ENCODE data around the gene ALOX15B. TPM values are rescaled to one million over a fixed set of nuclear protein-coding genes. Genes with fewer than 3 reads are reported as not detected.

Gene ALOX15B
- total RNA-seq, 4 donors from 2014 or later: 13.9 to 116 (median 59.9) TPM

DNA sequence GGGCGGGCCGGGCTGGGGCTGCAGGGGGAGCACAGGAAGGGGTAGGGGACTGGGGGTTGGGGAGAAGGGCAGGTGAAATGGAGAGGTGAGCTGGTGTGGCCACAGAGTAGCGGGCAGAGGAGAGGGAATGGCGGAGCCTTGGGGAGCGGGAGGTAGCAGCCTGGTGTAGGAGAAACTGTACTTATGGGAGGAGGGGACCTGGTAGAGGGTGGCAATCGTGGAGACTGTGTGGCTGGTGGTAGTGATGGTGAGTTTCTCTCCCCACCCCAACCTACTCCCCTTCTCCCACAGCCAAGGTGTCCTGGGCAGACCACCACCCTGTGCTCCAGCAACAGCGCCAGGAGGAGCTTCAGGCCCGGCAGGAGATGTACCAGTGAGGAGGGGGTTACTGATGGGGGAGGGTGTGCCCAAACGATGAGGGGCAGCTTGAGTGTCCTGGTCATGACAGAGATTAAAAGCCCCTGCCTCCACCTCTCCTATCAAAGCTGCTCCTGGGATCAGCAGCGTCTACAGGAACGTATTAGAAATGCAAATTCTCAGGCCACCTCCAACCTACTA is 831 bp downstream of the ALOX15B start:
- intact Hi-C loops (cut with DNase I; ENCODE audit: low total_unique reads): no loop called here

DNA sequence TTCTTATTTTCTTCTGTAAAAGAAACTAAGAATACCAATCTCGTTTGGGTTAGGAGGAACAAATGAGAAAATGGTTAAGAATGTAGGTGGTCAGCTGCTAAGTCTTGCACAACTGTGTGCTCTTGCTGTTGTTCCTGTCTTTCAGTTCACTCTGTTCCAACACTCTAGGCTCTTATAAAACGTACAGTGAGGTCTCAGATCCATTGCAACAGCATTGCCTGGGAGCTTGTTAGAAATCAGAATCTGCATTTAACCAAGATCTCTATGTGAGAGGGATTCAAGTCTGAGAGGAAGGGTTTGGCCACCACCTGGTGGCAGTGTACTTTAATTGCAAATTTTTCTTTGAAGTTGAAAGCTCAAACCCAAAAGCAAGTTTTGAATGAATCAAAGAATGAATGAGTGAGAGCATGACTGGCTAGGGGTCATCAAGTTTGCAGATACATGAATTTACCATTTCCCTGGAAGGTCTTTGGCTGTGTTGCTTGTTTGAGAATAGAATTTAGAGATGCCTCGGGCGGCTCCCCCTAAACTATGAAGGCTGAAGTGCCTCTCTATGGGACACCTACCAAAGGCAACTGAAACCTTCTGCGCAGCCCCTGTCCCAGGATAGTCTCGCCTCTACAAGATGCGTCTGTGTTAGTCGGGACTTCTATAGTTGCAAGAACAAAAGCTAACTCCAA is 2.5 kb downstream of the ALOX15B start:
- DNase-seq (ENCODE audit: low spot score in 2 of 2): peak; percentile 74 to 83
- intact Hi-C loops (cut with DNase I; ENCODE audit: low total_unique reads): no loop called here
- no peak overlapping the region for H3K4me3 ChIP-seq (ENCODE audit: low read depth, poor library complexity, severe bottlenecking)
- no peak for TF ChIP-seq POLR2A (IDR thresholded peaks at IDR 0.05)
- TF ChIP-seq, protein P1, sequence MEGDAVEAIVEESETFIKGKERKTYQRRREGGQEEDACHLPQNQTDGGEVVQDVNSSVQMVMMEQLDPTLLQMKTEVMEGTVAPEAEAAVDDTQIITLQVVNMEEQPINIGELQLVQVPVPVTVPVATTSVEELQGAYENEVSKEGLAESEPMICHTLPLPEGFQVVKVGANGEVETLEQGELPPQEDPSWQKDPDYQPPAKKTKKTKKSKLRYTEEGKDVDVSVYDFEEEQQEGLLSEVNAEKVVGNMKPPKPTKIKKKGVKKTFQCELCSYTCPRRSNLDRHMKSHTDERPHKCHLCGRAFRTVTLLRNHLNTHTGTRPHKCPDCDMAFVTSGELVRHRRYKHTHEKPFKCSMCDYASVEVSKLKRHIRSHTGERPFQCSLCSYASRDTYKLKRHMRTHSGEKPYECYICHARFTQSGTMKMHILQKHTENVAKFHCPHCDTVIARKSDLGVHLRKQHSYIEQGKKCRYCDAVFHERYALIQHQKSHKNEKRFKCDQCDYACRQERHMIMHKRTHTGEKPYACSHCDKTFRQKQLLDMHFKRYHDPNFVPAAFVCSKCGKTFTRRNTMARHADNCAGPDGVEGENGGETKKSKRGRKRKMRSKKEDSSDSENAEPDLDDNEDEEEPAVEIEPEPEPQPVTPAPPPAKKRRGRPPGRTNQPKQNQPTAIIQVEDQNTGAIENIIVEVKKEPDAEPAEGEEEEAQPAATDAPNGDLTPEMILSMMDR (IDR thresholded peaks at IDR 0.05): no peak
- 62 to 66% methylated on average over 8 of the region's 8 CpGs for WGBS, 2 donors

More for the DNA sequence above, 831 bp downstream of the ALOX15B start:
- TF ChIP-seq POLR2A (IDR thresholded peaks at IDR 0.05): no peak
- TF ChIP-seq, protein P1 (IDR thresholded peaks at IDR 0.05): no peak
- no peak overlapping the region for H3K4me3 ChIP-seq (ENCODE audit: low read depth, poor library complexity, severe bottlenecking)
- 45 to 60% methylated on average over 11 of the region's 11 CpGs for WGBS, 2 donors
- DNase-seq (ENCODE audit: low spot score in 2 of 2): peak in 1 of 2 donors; percentile 52

DNA sequence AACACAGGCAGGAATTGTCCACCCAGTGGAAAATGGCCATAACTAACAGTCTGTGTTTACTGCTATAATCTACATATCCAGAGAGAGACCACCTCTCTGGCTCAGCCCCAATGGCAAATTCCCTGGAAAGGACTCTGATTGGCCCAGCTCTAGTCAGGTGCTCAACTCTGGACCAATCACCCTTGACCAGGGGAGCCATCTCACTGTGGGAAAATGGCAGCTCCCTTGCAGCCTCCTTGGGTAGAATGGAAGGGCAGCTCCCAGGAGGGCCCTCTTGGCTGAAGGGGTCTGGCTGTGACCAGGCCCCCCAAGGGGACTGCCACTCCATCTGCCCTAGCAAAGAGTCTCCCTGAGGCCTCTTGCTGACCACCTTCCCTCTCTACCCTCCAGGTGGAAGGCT is 3.1 kb downstream of the ALOX15B start:
- H3K4me3 ChIP-seq (ENCODE audit: low read depth, poor library complexity, severe bottlenecking): no peak overlapping the region
- intact Hi-C loops (cut with DNase I; ENCODE audit: low total_unique reads): no loop called here
- DNase-seq (ENCODE audit: low spot score in 2 of 2): peak in 1 of 2 donors; percentile 62
- TF ChIP-seq, protein P1 (IDR thresholded peaks at IDR 0.05): no peak
- TF ChIP-seq POLR2A (IDR thresholded peaks at IDR 0.05): no peak

DNA sequence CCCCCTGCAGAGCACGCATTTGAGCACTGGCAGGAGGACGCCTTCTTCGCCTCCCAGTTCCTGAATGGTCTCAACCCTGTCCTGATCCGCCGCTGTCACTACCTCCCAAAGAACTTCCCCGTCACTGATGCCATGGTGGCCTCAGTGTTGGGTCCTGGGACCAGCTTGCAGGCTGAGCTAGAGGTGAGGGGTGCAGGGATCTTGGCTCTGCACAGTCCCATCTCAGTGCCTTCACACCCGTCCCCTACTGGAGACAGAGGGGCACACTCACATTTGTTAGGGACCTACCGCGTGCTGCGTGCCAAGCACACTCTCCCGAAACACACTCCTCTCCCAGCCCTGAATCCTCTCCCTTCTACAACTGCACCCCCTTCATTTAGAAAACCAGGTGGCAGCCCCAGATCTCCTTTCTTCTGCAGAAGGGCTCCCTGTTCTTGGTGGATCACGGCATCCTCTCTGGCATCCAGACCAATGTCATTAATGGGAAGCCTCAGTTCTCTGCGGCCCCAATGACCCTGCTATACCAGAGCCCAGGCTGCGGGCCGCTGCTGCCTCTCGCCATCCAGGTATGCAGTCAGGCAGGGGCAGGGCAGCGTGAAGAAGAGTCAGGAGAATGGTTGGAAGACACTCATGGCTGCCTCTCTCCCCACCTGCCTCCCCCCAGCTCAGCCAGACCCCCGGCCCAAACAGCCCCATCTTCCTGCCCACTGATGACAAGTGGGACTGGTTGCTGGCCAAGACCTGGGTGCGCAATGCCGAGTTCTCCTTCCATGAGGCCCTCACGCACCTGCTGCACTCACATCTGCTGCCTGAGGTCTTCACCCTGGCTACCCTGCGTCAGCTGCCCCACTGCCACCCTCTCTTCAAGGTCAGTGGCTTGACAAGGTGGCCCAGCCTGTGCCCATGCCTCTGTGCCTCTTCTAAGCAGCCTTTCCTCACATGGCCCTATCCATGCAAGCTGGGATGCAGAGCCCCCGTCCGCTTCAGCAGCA is 6.3 kb downstream of the ALOX15B start:
- intact Hi-C loops (cut with DNase I; ENCODE audit: low total_unique reads): no loop called here
- TF ChIP-seq, protein P1 (IDR thresholded peaks at IDR 0.05): no peak
- TF ChIP-seq POLR2A (IDR thresholded peaks at IDR 0.05): no peak
- WGBS, 2 donors: 82 to 87% methylated on average over 23 to 24 of the region's 24 CpGs
- H3K4me3 ChIP-seq (ENCODE audit: low read depth, poor library complexity, severe bottlenecking): no peak overlapping the region
- peak in 1 of 2 donors; percentile 81 for DNase-seq (ENCODE audit: low spot score in 2 of 2)

DNA sequence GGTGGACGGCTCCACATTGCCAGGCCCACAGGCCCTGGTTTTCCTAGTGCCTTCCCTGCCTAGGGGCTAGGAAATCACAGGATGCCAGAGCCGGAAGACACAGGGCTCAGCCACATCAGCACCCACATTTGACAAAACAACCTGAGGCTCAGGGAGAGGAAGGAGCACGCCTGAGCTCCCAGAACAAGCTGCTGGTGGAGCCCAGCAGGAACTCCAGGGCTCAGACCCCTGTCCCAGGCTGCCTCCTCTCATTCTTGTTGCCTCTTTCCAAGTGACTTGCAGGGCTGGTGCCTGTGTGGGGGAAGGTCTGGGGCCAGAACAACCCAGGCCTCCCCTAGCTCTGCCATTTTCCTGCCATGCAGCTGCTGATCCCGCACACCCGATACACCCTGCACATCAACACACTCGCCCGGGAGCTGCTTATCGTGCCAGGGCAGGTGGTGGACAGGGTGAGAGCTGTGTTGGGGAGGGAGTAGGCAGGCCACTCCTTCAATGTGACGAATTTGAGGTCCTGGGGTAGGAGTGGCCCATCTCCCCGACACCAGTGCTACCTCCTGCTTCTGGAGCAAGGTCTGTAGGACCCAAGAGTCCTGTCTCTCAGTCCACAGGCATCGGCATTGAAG is 7.6 kb downstream of the ALOX15B start:
- H3K4me3 ChIP-seq (ENCODE audit: low read depth, poor library complexity, severe bottlenecking): no peak overlapping the region
- intact Hi-C loops (cut with DNase I; ENCODE audit: low total_unique reads): no loop called here
- WGBS, 2 donors: 80 to 81% methylated on average over 11 of the region's 11 CpGs
- peak in 1 of 2 donors; percentile 68 for DNase-seq (ENCODE audit: low spot score in 2 of 2)
- TF ChIP-seq, protein P1 (IDR thresholded peaks at IDR 0.05): no peak
- no peak for TF ChIP-seq POLR2A (IDR thresholded peaks at IDR 0.05)
